GM19035 (cell line): ENCODE measurements around the gene PSMA1.
"Not testable (repeated sequence)": the region's sequence is repeated elsewhere in the genome, so short reads cannot be mapped to it uniquely, and the experiment has no call there.

Experiments used
- ATAC-seq: cut with Tn5 transposase; IDR thresholded peaks from one replicate; pipeline ENCODE4 v1.9.1; 2021; ENCODE audit not compliant: unreplicated experiment

PSMA1 gene

GRCh38 chr11:14519917-14520746, at the start of gene PSMA1:
Gene PSMA1 (minus strand): TSS chr11:14520386. CDS start chr11:14520299, 87 bp downstream.
- peak; percentile 90 for ATAC-seq

GRCh38 chr11:14569516-14569915, 49.3 kb upstream of the PSMA1 start:
- not testable (repeated sequence) for ATAC-seq

- ATAC-seq, result no peak
Measured at GRCh38 chr11:14567064-14567651, 47.0 kb upstream of the PSMA1 start.

- ATAC-seq, result no peak
Measured at GRCh38 chr11:14566331-14567063, 46.3 kb upstream of the PSMA1 start.

GRCh38 chr11:14565845-14566244, 45.7 kb upstream of the PSMA1 start:
- no peak for ATAC-seq

- ATAC-seq, result no peak
Measured at GRCh38 chr11:14555818-14556217, 35.6 kb upstream of the PSMA1 start.

- ATAC-seq, result no peak
Measured at GRCh38 chr11:14554959-14555358, 34.8 kb upstream of the PSMA1 start.

- no peak for ATAC-seq
Measured at GRCh38 chr11:14552089-14552488, 31.9 kb upstream of the PSMA1 start.

GRCh38 chr11:14551380-14551779, 31.2 kb upstream of the PSMA1 start:
- ATAC-seq, result no peak

- ATAC-seq, result no peak
Measured at GRCh38 chr11:14549891-14550290, 29.7 kb upstream of the PSMA1 start.

- ATAC-seq, result no peak
Measured at GRCh38 chr11:14547440-14547839, 27.3 kb upstream of the PSMA1 start.

GRCh38 chr11:14546672-14547071, 26.5 kb upstream of the PSMA1 start:
- no peak for ATAC-seq

- ATAC-seq, result peak; percentile 90
Measured at GRCh38 chr11:14544611-14545010, 24.4 kb upstream of the PSMA1 start.

GRCh38 chr11:14543260-14543659, 23.1 kb upstream of the PSMA1 start:
- ATAC-seq, result no peak

- no peak for ATAC-seq
Measured at GRCh38 chr11:14542324-14542723, 22.1 kb upstream of the PSMA1 start.

- ATAC-seq, result no peak
Measured at GRCh38 chr11:14541192-14541947, 21.2 kb upstream of the PSMA1 start.

GRCh38 chr11:14539982-14540421, 19.8 kb upstream of the PSMA1 start:
- no peak for ATAC-seq

- ATAC-seq, result no peak
Measured at GRCh38 chr11:14538926-14539554, 18.9 kb upstream of the PSMA1 start.

- ATAC-seq, result no peak
Measured at GRCh38 chr11:14538271-14538925, 18.2 kb upstream of the PSMA1 start.

- peak; percentile 72 for ATAC-seq
Measured at GRCh38 chr11:14537134-14537599, 17.0 kb upstream of the PSMA1 start.
